OCI-LY1 (cell line): ENCODE measurements around the gene KIF25.

Experiments used
- EZH2 ChIP-seq: fragments of 200-600 bp; sonication (generic), shearing (Covaris generic); IDR thresholded peaks from 2 replicates; pipeline ENCODE4 v1.8.0; 2017; ENCODE audit warnings: borderline replicate concordance, mixed run types, mild to moderate bottlenecking, antibody characterized with exemption, low read length, moderate library complexity, mixed read lengths
- TF ChIP-seq, protein P1 (sequence below): fragments of 200-600 bp; sonication (generic), shearing (Covaris generic); IDR thresholded peaks from 2 replicates; pipeline ENCODE4 v1.5.1; 2017; ENCODE audit warnings: mild to moderate bottlenecking, antibody characterized with exemption, low read length, moderate library complexity, mixed read lengths

DNA sequence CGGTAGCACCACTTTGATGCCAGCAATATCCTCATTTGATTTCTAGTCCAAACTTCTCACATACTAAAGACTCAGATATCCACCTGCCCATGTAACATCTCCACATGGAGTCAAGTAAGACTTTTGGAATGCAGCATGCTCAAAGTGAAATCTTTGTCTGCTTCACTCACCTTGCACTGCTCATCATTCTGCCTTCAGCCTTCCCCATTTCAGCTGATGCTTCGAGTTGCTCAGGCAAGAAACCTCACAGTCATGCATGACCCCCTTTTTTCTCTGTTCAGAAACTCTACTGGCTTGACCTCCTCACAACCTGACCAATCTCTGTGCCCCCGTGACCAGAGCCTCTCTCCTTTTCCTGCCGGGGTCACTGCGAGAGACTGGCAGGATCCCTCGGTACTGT, 41.0 kb upstream of the KIF25 start:
- TF ChIP-seq, protein P1, sequence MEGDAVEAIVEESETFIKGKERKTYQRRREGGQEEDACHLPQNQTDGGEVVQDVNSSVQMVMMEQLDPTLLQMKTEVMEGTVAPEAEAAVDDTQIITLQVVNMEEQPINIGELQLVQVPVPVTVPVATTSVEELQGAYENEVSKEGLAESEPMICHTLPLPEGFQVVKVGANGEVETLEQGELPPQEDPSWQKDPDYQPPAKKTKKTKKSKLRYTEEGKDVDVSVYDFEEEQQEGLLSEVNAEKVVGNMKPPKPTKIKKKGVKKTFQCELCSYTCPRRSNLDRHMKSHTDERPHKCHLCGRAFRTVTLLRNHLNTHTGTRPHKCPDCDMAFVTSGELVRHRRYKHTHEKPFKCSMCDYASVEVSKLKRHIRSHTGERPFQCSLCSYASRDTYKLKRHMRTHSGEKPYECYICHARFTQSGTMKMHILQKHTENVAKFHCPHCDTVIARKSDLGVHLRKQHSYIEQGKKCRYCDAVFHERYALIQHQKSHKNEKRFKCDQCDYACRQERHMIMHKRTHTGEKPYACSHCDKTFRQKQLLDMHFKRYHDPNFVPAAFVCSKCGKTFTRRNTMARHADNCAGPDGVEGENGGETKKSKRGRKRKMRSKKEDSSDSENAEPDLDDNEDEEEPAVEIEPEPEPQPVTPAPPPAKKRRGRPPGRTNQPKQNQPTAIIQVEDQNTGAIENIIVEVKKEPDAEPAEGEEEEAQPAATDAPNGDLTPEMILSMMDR = no peak
- no peak for TF ChIP-seq EZH2
